Body of pancreas (tissue), 4 donors: ENCODE measurements around the gene RAB11FIP4. TPM values are rescaled to one million over a fixed set of nuclear protein-coding genes. Genes with fewer than 3 reads are reported as not detected.
A peak's percentile ranks its signal among the peaks of the same experiment; 100 is the strongest.

Experiments used
- ATAC-seq: fragments of 150-250 bp; one replicate; pipeline ENCODE4 v1.9.1; 2016
- DNase-seq, 4 donors: peaks; one replicate each; pipeline ENCODE4 v3.0.0-alpha.2; 2019
- H3K27ac ChIP-seq, 4 donors: fragments of 200-600 bp; sonication (generic); 1 replicate in 3 of 4; 2 replicates in 1 of 4; pipeline versions ENCODE4 v1.5.1 to v1.6.1; 2016 to 2019; ENCODE audit warnings: mild to moderate bottlenecking in 1 of 4, mixed read lengths in 1 of 4, moderate library complexity in 1 of 4
- H3K27me3 ChIP-seq, 2 donors: fragments of 200-600 bp; sonication (generic); one replicate each; pipeline ENCODE4 v1.6.0; 2016; ENCODE audit warnings: mild to moderate bottlenecking in 1 of 2
- H3K36me3 ChIP-seq, 2 donors: fragments of 200-600 bp; sonication (generic); replicated peaks in 1 of 2; 2 replicates each; pipeline ENCODE4 v1.5.1; 2016; ENCODE audit warnings: low read depth in 2 of 2; ENCODE audit not compliant: insufficient read depth in 1 of 2
- H3K4me1 ChIP-seq: fragments of 200-600 bp; sonication (generic); one replicate; pipeline ENCODE4 v1.6.0; 2016
- H3K4me3 ChIP-seq, 2 donors: fragments of 200-600 bp; sonication (generic); 1 replicate in 1 of 2; 2 replicates in 1 of 2; pipeline ENCODE4 v1.5.1; 2016 to 2019
- H3K9me3 ChIP-seq, 3 donors: fragments of 200-600 bp; sonication (generic); 1 replicate in 2 of 3; 2 replicates in 1 of 3; pipeline ENCODE4 v1.5.1; 2016
- CTCF ChIP-seq, 7 experiments: fragments of 450-650 bp in 4 of 7; fragments of 200-600 bp in 3 of 7; sonication (generic) in 3 of 7; IDR thresholded peaks; one replicate each; pipeline ENCODE4 v1.5.1; 2016 to 2019; ENCODE audit warnings: antibody characterized with exemption in 7 of 7
- POLR2A ChIP-seq, 3 donors: fragments of 450-650 bp; IDR thresholded peaks; one replicate each; pipeline ENCODE4 v1.6.1; 2016; ENCODE audit warnings: antibody characterized with exemption in 3 of 3, mild to moderate bottlenecking in 2 of 3
- WGBS, 2 donors: methylation state at CpG; one replicate each; pipeline ENCODE4 v1.1.5; 2017; 5-methylcytosine and 5-hydroxymethylcytosine counted together
- intact Hi-C: fragments of 100-400 bp; cut with DNase I; formaldehyde crosslinking; loops from one replicate; pipeline ENCODE4 v1.15.1; 2023
- total RNA-seq, 2 donors: library from RNA; depleted of rRNA; stranded (reverse); fragments of >200 nt; gene quantifications; one replicate each; pipeline ENCODE4 v1.1.0, GENCODE V29; 2016

The RAB11FIP4 gene
- total RNA-seq, 2 donors from 2014 or later: 37.2 to 38.7 TPM

- WGBS, 2 donors: 63 to 74% methylated on average over 6 of the region's 6 CpGs
- no peak overlapping the region for H3K4me3 ChIP-seq
- intact Hi-C loops: no loop called here
- H3K27me3 ChIP-seq: no peaks in the 10 kb centered on the region
- H3K36me3 ChIP-seq: no peaks in the 10 kb centered on the region
- peaks cover 73% of the 10 kb centered on the region for H3K4me1 ChIP-seq
- no peak for ATAC-seq
- peak in 1 of 4 donors; percentile 55 for DNase-seq
- TF ChIP-seq CTCF (IDR thresholded peaks at IDR 0.05): no peak
- no peak for TF ChIP-seq POLR2A (IDR thresholded peaks at IDR 0.05)
- H3K27ac ChIP-seq: peak overlapping the region in 3 of 4 donors; percentile 75 to 85 (median 81)
- H3K9me3 ChIP-seq: no peaks in the 10 kb centered on the region
Observed at GRCh38 chr17:31480067-31480466, 88.6 kb downstream of the RAB11FIP4 start.

- no peak overlapping the region for H3K4me3 ChIP-seq
- TF ChIP-seq CTCF (IDR thresholded peaks at IDR 0.05) (no peak), POLR2A (IDR thresholded peaks at IDR 0.05) (no peak)
- ATAC-seq (no peak), DNase-seq (no peak)
- H3K27me3 ChIP-seq: no peaks in the 10 kb centered on the region
- H3K4me1 ChIP-seq: peaks cover 67% of the 10 kb centered on the region
- intact Hi-C loops: no loop called here
- H3K36me3 ChIP-seq: no peaks in the 10 kb centered on the region
- H3K27ac ChIP-seq: no peak overlapping the region
- WGBS, 2 donors: 66% methylated on average over 8 of the region's 8 CpGs
- no peaks in the 10 kb centered on the region for H3K9me3 ChIP-seq
Observed at GRCh38 chr17:31480904-31481782, 89.7 kb downstream of the RAB11FIP4 start.

- DNase-seq: no peak
- H3K4me3 ChIP-seq: no peak overlapping the region
- H3K27ac ChIP-seq: no peak overlapping the region
- H3K36me3 ChIP-seq: no peaks in the 10 kb centered on the region
- no peaks in the 10 kb centered on the region for H3K9me3 ChIP-seq
- no peak for TF ChIP-seq CTCF (IDR thresholded peaks at IDR 0.05)
- TF ChIP-seq POLR2A (IDR thresholded peaks at IDR 0.05): no peak
- intact Hi-C loops: no loop called here
- 85% methylated on average over 4 of the region's 4 CpGs; no CpG with 5 or more reads in 1 of the 2 donors for WGBS, 2 donors
- ATAC-seq: no peak
- H3K27me3 ChIP-seq: no peaks in the 10 kb centered on the region
- peaks cover 67% of the 10 kb centered on the region for H3K4me1 ChIP-seq
Observed at GRCh38 chr17:31481783-31482081, 90.3 kb downstream of the RAB11FIP4 start.

GRCh38 chr17:31484821-31485220 is 93.3 kb downstream of the RAB11FIP4 start:
- DNase-seq: no peak
- WGBS, 2 donors: 85 to 90% methylated on average over 4 of the region's 4 CpGs
- TF ChIP-seq CTCF (IDR thresholded peaks at IDR 0.05) (no peak), POLR2A (IDR thresholded peaks at IDR 0.05) (no peak)
- ATAC-seq: no peak
- Histone ChIP-seq H3K4me3 (no peak overlapping the region), H3K36me3 (no peaks in the 10 kb centered on the region), H3K4me1 (peaks cover 50% of the 10 kb centered on the region), H3K27ac (no peak overlapping the region), H3K27me3 (no peaks in the 10 kb centered on the region), H3K9me3 (no peaks in the 10 kb centered on the region)
- intact Hi-C loops: no loop called here
